ENCODE results near the gene MEIOSIN. TPM values are rescaled to one million over a fixed set of nuclear protein-coding genes. Genes with fewer than 3 reads are reported as not detected.
A peak's percentile ranks its signal among the peaks of the same experiment; 100 is the strongest.

MEIOSIN gene
- total RNA-seq, 1 experiment from 2014 or later = not detected

- Histone ChIP-seq H3K4me2 (no peak overlapping the region), H3K79me2 (ENCODE audit: low read depth) (no peaks in the 10 kb centered on the region), H3K36me3 (ENCODE audit: low read depth) (no peaks in the 10 kb centered on the region), H3K27me3 (ENCODE audit: insufficient read depth, low read depth) (no peaks in the 10 kb centered on the region), H3K4me3 (no peak overlapping the region), H3K9me2 (ENCODE audit: insufficient read depth) (no peaks in the 10 kb centered on the region), H2AFZ (no peak overlapping the region), H3K9me3 (ENCODE audit: insufficient read depth, low read depth) (no peaks in the 10 kb centered on the region), H4K20me1 (ENCODE audit: insufficient read depth) (no peaks in the 10 kb centered on the region), H3F3A (ENCODE audit: insufficient read depth, low read depth) (peaks cover 32% of the 10 kb centered on the region; the same call in 1 of the 2 replicates), H3K27ac (no peak overlapping the region), H3K4me1 (replicated peaks; ENCODE audit: insufficient read depth) (peaks cover 12% of the 10 kb centered on the region)
- BruUV-seq (replicated peaks) = no TSS peak
- ChIA-PET CTCF (no interaction called here), POLR2A (ENCODE audit: unreplicated experiment) (no interaction called here)
- intact Hi-C loops (cut with micrococcal nuclease; ENCODE audit: unreplicated experiment) = no loop called here
- TF ChIP-seq EZH2 (IDR thresholded peaks at IDR 0.05; ENCODE audit: low read depth) = no peak
- no peak for TF ChIP-seq CTCF (conservative IDR thresholded peaks at IDR 0.05)
- DNase-seq = peak in 1 of 2 experiments; percentile 22
These were observed 72.5 kb downstream of the MEIOSIN start for GRCh38 chr19:45805719-45806118.

GRCh38 chr19:45809643-45810159 lies 76.5 kb downstream of the MEIOSIN start:
- no peaks in the 10 kb centered on the region for H3K9me2 ChIP-seq (ENCODE audit: insufficient read depth)
- no TSS peak for BruUV-seq (replicated peaks)
- peak overlapping the region; percentile 22 for H3K4me2 ChIP-seq
- TF ChIP-seq CTCF (conservative IDR thresholded peaks at IDR 0.05) (no peak), EZH2 (IDR thresholded peaks at IDR 0.05; ENCODE audit: low read depth) (no peak)
- intact Hi-C loops (cut with micrococcal nuclease; ENCODE audit: unreplicated experiment) = no loop called here
- no peaks in the 10 kb centered on the region for H3K79me2 ChIP-seq (ENCODE audit: low read depth)
- no peaks in the 10 kb centered on the region for H4K20me1 ChIP-seq (ENCODE audit: insufficient read depth)
- peaks cover 48% of the 10 kb centered on the region for H3F3A ChIP-seq (ENCODE audit: insufficient read depth, low read depth)
- peak overlapping the region; percentile 61 for H3K27ac ChIP-seq
- peaks cover 12% of the 10 kb centered on the region for H3K4me1 ChIP-seq (replicated peaks; ENCODE audit: insufficient read depth)
- no peaks in the 10 kb centered on the region for H3K27me3 ChIP-seq (ENCODE audit: insufficient read depth, low read depth)
- no peaks in the 10 kb centered on the region for H3K9me3 ChIP-seq (ENCODE audit: insufficient read depth, low read depth)
- ChIA-PET POLR2A (ENCODE audit: unreplicated experiment) (no interaction called here), CTCF (no interaction called here)
- H2AFZ ChIP-seq = 0 out of 2 replicates have a peak overlapping the region, but pooled peaks have one; percentile 9
- peak; percentile 19 to 58 for DNase-seq
- no peaks in the 10 kb centered on the region for H3K36me3 ChIP-seq (ENCODE audit: low read depth)
- no peak overlapping the region for H3K4me3 ChIP-seq

- H3K4me2 ChIP-seq = no peak overlapping the region
- H2AFZ ChIP-seq = no peak overlapping the region
- CTCF ChIA-PET = interaction anchor here (0.6 kb wide), 1 partner anchor 89 kb away, joined by 15 read pairs; no protein-coding TSS in a partner anchor
- H3K4me3 ChIP-seq = no peak overlapping the region
- TF ChIP-seq EZH2 (IDR thresholded peaks at IDR 0.05; ENCODE audit: low read depth) (no peak), CTCF (conservative IDR thresholded peaks at IDR 0.05) (no peak)
- no peaks in the 10 kb centered on the region for H4K20me1 ChIP-seq (ENCODE audit: insufficient read depth)
- no peaks in the 10 kb centered on the region for H3K79me2 ChIP-seq (ENCODE audit: low read depth)
- peaks cover 33% of the 10 kb centered on the region for H3F3A ChIP-seq (ENCODE audit: insufficient read depth, low read depth)
- H3K27me3 ChIP-seq (ENCODE audit: insufficient read depth, low read depth) = no peaks in the 10 kb centered on the region
- POLR2A ChIA-PET (ENCODE audit: unreplicated experiment) = interaction anchor here (0.6 kb wide), 1 partner anchor 43 kb away, joined by 3 read pairs; the partner anchor contains the start of gene SIX5
- no peaks in the 10 kb centered on the region for H3K36me3 ChIP-seq (ENCODE audit: low read depth)
- intact Hi-C loops (cut with micrococcal nuclease; ENCODE audit: unreplicated experiment) = no loop called here
- H3K9me3 ChIP-seq (ENCODE audit: insufficient read depth, low read depth) = no peaks in the 10 kb centered on the region
- no peak for DNase-seq
- no peaks in the 10 kb centered on the region for H3K9me2 ChIP-seq (ENCODE audit: insufficient read depth)
- H3K27ac ChIP-seq = no peak overlapping the region
- H3K4me1 ChIP-seq (replicated peaks; ENCODE audit: insufficient read depth) = peaks cover 7% of the 10 kb centered on the region
- BruUV-seq (replicated peaks) = no TSS peak
These were observed 79.1 kb downstream of the MEIOSIN start for GRCh38 chr19:45812297-45812696.

Other genes with a start within 250 kb of the MEIOSIN start
- gene RTN2, start 236.4 kb upstream of the MEIOSIN start, total RNA-seq (2021) = 49.6 and 50.1 TPM in 2 replicates
- gene PPM1N, start 235.0 kb upstream of the MEIOSIN start, total RNA-seq (2021) = 5.0 and 9.5 TPM in 2 replicates
- 123 and 155 TPM in 2 replicates for gene VASP, start 226.0 kb upstream of the MEIOSIN start, total RNA-seq (2021)
- 10.8 and 15.2 TPM in 2 replicates for gene OPA3, start 148.6 kb upstream of the MEIOSIN start, total RNA-seq (2021)
- gene GPR4, start 131.2 kb upstream of the MEIOSIN start, total RNA-seq (2021) = not detected in 2 replicates
- 61.7 and 68.9 TPM in 2 replicates for gene EML2, start 94.0 kb upstream of the MEIOSIN start, total RNA-seq (2021)
- 5.8 and 6.7 TPM in 2 replicates for gene GIPR, start 65.2 kb upstream of the MEIOSIN start, total RNA-seq (2021)
- gene SNRPD2, start 41.5 kb upstream of the MEIOSIN start, total RNA-seq (2021) = 718 and 740 TPM in 2 replicates
- gene QPCTL, start 40.8 kb upstream of the MEIOSIN start, total RNA-seq (2021) = 27.6 and 42.8 TPM in 2 replicates
- gene FBXO46, start 2.5 kb upstream of the MEIOSIN start, total RNA-seq (2021) = 33.3 and 45.5 TPM in 2 replicates
- gene SIX5, start 35.8 kb downstream of the MEIOSIN start, total RNA-seq (2021) = 27.6 and 31.1 TPM in 2 replicates
- 110 and 132 TPM in 2 replicates for gene DMPK, start 49.1 kb downstream of the MEIOSIN start, total RNA-seq (2021)
- gene DMWD, start 59.4 kb downstream of the MEIOSIN start, total RNA-seq (2021) = 66.7 and 71.1 TPM in 2 replicates
- 0.38 and 0.39 TPM in 2 replicates for gene RSPH6A, start 81.9 kb downstream of the MEIOSIN start, total RNA-seq (2021)
- gene SYMPK, start 129.7 kb downstream of the MEIOSIN start, total RNA-seq (2021) = 85.5 and 121 TPM in 2 replicates
- gene FOXA3, start 130.9 kb downstream of the MEIOSIN start, total RNA-seq (2021) = not detected in 2 replicates
- 24.7 and 29.8 TPM in 2 replicates for gene IRF2BP1, start 152.7 kb downstream of the MEIOSIN start, total RNA-seq (2021)
- 13.6 TPM in 2 replicates for gene MYPOP, start 169.2 kb downstream of the MEIOSIN start, total RNA-seq (2021)
- gene NANOS2, start 181.3 kb downstream of the MEIOSIN start, total RNA-seq (2021) = not detected in 2 replicates
- gene NOVA2, start 240.4 kb downstream of the MEIOSIN start, total RNA-seq (2021) = not detected in 2 replicates

Measured in PC-9 (cell line).